ENCODE results near the gene PRSS27.
"Not testable (repeated sequence)": the region's sequence is repeated elsewhere in the genome, so short reads cannot be mapped to it uniquely, and the experiment has no call there.

Gene PRSS27

DNA sequence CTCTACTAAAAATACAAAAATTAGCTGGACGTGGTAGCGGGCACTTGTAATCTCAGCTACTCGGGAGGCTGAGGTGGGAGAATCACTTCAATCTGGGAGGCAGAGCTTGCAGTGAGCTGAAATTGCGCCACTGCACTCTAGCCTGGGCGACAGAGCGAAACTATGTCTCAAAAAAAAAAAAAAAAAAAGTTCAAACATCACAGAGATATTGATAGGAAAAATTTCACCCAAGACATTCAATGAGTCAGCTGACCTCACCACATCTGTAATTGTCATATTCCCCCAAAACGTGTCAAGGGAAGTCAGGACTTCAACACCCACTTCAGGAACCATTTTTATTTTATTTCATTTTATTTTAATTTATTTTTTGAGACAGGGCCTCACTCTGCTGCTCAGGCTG lies 8.0 kb upstream of the PRSS27 start:
- no peak for DNase-seq (ENCODE audit: low read depth)
- TF ChIP-seq, protein P1, sequence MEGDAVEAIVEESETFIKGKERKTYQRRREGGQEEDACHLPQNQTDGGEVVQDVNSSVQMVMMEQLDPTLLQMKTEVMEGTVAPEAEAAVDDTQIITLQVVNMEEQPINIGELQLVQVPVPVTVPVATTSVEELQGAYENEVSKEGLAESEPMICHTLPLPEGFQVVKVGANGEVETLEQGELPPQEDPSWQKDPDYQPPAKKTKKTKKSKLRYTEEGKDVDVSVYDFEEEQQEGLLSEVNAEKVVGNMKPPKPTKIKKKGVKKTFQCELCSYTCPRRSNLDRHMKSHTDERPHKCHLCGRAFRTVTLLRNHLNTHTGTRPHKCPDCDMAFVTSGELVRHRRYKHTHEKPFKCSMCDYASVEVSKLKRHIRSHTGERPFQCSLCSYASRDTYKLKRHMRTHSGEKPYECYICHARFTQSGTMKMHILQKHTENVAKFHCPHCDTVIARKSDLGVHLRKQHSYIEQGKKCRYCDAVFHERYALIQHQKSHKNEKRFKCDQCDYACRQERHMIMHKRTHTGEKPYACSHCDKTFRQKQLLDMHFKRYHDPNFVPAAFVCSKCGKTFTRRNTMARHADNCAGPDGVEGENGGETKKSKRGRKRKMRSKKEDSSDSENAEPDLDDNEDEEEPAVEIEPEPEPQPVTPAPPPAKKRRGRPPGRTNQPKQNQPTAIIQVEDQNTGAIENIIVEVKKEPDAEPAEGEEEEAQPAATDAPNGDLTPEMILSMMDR (IDR thresholded peaks at IDR 0.05; ENCODE audit: insufficient read depth, low read depth, low read length, missing control alignments): no peak

DNA sequence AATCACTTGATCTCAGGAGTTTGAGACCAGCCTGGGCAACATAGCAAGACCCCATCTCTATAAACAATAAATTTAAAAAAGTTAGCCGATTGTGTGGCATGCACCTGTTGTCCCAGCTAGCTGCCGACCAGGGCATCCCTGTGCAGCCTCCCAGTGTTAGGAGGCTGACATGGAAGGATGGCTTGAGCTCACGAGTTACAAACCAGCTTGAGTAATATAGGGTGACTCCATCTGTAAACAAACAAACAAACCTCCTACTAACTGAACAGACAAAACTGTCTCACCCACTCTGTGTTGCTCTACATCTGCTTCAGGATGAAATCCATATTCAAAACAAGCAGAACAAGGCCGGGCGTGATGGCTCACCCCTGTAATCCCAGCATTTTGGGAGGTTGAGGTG lies 6.9 kb upstream of the PRSS27 start:
- TF ChIP-seq, protein P1 (IDR thresholded peaks at IDR 0.05; ENCODE audit: insufficient read depth, low read depth, low read length, missing control alignments): no peak
- no peak for DNase-seq (ENCODE audit: low read depth)
- no peak overlapping the region for H3K4me3 ChIP-seq (ENCODE audit: low read length)

More for the DNA sequence above, 8.0 kb upstream of the PRSS27 start:
- no peak overlapping the region for H3K4me3 ChIP-seq (ENCODE audit: low read length)

DNA sequence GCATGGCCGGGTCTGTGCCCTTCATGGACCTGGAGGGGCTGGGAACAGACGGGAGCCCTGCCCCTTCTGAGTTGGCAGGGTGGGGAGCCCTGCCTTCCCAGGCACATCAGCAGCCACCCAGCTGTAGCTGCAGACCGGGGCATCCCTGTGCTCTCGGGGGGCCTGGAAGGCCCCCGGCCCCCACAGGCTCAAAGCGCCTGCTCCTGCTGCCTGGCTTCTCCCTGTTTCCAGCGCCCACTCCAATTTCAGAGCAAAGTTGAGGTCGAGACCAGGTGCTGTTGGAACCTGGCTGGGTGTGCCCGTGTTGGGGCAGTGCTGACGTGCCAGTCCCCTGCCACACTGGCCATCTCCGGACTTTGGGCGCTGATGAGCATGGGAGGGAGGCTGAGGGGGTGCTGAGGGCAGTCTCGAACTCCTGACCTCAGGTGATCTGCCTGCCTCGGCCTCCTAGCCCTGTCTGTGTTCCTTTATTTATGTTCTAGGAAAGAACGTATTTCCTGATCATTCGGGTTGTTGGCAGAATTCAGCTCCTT lies 4.9 kb upstream of the PRSS27 start:
- DNase-seq (ENCODE audit: low read depth): no peak
- TF ChIP-seq, protein P1 (IDR thresholded peaks at IDR 0.05; ENCODE audit: insufficient read depth, low read depth, low read length, missing control alignments): no peak
- no peak overlapping the region for H3K4me3 ChIP-seq (ENCODE audit: low read length)

DNA sequence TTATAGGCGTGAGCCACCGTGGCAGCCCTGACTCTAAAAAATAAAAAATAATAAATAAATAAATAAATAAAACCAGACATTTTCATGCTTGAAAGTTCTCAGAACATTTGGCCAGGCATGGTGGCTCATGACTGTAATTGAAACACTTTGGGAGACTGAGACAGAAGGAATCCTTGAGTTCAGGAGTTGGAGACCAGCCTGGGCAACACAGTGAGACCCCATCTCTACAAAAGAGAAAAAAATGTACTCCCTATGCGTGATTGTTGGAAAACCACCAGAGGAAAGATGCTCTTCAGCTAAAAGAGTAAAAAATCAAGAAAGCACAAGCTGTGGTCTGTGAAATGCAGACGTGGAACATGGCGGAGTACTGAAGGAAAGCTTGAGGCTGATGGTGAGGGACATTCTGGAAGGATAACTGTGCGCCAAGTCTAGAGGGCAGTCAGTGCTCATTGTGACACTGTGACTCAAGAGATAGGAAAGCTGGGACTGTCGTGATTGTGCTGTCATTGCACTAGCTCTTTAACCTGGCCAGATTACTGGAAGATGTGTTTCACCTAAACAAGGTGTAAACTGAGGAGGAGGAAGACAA lies 4.2 kb upstream of the PRSS27 start:
- no peak overlapping the region for H3K4me3 ChIP-seq (ENCODE audit: low read length)
- no peak for DNase-seq (ENCODE audit: low read depth)
- TF ChIP-seq, protein P1 (IDR thresholded peaks at IDR 0.05; ENCODE audit: insufficient read depth, low read depth, low read length, missing control alignments): no peak

DNA sequence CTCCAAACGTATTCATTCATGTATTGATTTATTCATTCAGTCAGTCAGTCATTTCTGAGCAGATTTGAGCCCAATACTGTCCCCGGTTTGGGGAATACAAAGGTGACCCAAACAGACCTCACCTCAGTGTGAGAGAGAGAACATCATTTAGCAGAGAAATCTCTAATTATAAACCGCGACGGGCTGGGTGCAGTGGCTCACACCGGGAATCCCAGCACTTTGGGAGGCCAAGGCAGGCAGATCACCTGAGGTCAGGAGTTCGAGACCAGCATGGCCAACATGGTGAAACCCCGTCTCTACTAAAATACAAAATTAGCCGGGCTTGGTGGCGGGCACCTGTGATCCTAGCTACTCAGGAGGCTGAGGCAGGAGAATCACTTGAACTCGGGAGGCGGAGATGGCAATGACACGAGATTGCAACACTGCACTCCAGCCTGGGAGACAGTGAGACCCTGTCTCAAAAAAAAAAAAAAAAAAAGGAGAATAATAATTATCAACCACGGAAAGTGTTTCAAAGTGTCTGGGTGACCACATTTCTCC lies 1.7 kb upstream of the PRSS27 start:
- H3K4me3 ChIP-seq (ENCODE audit: low read length): peak overlapping the region; percentile 40
- not testable (repeated sequence) for DNase-seq (ENCODE audit: low read depth)

DNA sequence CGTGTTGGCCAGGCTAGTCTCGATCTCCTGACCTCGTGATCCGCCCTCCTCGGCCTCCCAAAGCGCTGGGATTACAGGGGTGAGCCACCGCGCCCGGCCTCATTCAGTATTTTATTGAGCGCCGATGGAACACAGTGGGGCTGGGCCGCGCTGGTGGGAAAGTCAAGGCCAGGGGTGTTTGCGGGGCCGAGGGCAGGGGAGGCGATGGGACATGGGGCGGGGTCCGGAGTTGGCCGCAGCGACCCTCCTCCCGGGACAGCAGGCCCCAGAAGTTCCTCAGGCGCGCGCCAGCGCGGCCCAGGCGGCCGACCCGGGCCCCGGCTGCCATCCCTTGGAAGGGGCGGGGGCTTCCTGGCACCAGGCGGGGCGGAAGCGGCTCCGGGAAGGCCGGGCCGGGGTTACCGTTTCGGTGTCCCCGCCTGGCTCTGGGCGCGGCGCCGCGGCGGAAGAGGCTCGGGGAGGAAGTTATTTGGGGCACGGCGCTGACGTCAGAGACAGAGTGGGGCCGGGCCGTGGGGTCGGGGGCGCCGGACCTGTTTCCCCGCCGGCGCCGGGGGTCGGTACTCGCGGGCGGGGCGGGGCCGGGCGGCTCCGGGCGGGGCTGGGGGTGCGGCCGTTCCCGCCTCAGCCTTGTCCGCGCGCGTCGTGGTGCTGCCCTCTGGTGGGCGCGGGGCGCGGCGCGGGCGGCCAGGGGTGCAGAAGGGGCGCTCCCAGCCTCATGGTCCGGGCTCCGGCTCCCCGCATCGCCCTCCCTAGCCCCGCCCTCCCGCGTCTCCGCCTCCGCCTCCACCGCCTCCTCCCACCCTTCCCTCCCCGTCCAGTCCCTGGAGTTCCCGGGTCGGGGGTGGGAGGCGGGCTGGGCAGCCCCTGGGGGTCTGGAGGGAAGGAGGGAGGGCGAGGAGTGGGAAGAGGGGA lies 952 bp upstream of the PRSS27 start:
- peak; percentile 81 for DNase-seq (ENCODE audit: low read depth)
- TF ChIP-seq, protein P1 (IDR thresholded peaks at IDR 0.05; ENCODE audit: insufficient read depth, low read depth, low read length, missing control alignments): peak; percentile 24

More for the DNA sequence above, 952 bp upstream of the PRSS27 start:
- peak overlapping the region; percentile 45 for H3K4me3 ChIP-seq (ENCODE audit: low read length)

Measured in epithelial cell of esophagus (primary cell).